Sigmoid colon (tissue), 4 donors: ENCODE results near the gene KLHDC9.

Experiments used
- EP300 ChIP-seq, 4 donors: sonication (generic); formaldehyde crosslinking; IDR thresholded peaks; one replicate each; pipeline ENCODE4 v1.6.1; 2017; ENCODE audit warnings: antibody characterized with exemption in 4 of 4
- POLR2A ChIP-seq, 2 donors: fragments of 450-650 bp; IDR thresholded peaks; one replicate each; pipeline ENCODE4 v1.6.1; 2016; ENCODE audit warnings: antibody characterized with exemption in 2 of 2, mild to moderate bottlenecking in 2 of 2, moderate library complexity in 2 of 2
- POLR2AphosphoS5 ChIP-seq, 4 donors: sonication (generic); formaldehyde crosslinking; IDR thresholded peaks; one replicate each; pipeline ENCODE4 v1.6.1; 2017; ENCODE audit warnings: antibody characterized with exemption in 4 of 4
- TF ChIP-seq, protein P1 (sequence below), 4 experiments: fragments of 450-650 bp in 3 of 4; fragments of 200-600 bp in 1 of 4; IDR thresholded peaks; one replicate each; pipeline ENCODE4 v1.5.1; 2016 to 2019; ENCODE audit warnings: antibody characterized with exemption in 4 of 4, mild to moderate bottlenecking in 3 of 4, moderate library complexity in 2 of 4

DNA sequence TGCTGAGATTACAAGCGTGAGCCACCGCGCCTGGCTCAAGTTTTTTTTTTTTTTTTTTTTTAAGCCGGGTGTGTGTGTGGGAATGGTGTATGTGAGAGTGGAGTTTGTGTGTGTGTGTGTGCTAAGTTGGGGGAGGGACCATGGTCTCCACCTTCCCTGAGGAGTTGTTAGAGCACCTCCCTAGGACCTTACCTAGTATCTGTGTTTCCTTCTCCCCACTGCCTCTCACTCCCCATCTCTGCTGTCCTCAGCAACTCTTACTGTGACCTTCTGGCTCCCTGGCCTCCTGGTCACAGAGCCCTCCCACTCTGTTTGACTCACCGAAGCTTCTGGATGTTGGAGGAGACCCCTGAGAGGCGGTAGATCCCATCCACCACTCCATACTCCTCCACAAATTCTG, 38.9 kb upstream of the KLHDC9 start:
- TF ChIP-seq, protein P1, sequence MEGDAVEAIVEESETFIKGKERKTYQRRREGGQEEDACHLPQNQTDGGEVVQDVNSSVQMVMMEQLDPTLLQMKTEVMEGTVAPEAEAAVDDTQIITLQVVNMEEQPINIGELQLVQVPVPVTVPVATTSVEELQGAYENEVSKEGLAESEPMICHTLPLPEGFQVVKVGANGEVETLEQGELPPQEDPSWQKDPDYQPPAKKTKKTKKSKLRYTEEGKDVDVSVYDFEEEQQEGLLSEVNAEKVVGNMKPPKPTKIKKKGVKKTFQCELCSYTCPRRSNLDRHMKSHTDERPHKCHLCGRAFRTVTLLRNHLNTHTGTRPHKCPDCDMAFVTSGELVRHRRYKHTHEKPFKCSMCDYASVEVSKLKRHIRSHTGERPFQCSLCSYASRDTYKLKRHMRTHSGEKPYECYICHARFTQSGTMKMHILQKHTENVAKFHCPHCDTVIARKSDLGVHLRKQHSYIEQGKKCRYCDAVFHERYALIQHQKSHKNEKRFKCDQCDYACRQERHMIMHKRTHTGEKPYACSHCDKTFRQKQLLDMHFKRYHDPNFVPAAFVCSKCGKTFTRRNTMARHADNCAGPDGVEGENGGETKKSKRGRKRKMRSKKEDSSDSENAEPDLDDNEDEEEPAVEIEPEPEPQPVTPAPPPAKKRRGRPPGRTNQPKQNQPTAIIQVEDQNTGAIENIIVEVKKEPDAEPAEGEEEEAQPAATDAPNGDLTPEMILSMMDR (IDR thresholded peaks at IDR 0.05) = no peak
- TF ChIP-seq POLR2A (IDR thresholded peaks at IDR 0.05) = no peak
- no peak for TF ChIP-seq POLR2AphosphoS5 (IDR thresholded peaks at IDR 0.05)
- TF ChIP-seq EP300 (IDR thresholded peaks at IDR 0.05) = no peak
